A673 (cell line): ENCODE results near the gene FOLR2.

ENCODE experiments used
- CTCF ChIP-seq: fragments of 300-800, 200-600 bp; sonication (generic); conservative IDR thresholded peaks from 2 replicates; pipeline ENCODE4 v1.5.1; 2017; ENCODE audit warnings: low read depth, mild to moderate bottlenecking, antibody characterized with exemption, low read length, moderate library complexity, mixed read lengths
- EZH2 ChIP-seq: fragments of 200-600 bp; sonication (generic); IDR thresholded peaks from 2 replicates; pipeline ENCODE4 v1.6.1; 2017; ENCODE audit warnings: borderline replicate concordance, low read depth, mild to moderate bottlenecking, mixed read lengths, antibody characterized with exemption, low read length; ENCODE audit not compliant: poor library complexity, severe bottlenecking

GRCh38 chr11:72265951-72266350, 49.4 kb downstream of the FOLR2 start:
- TF ChIP-seq EZH2 (no peak), CTCF (no peak)
